ENCODE data around the gene ITM2C. TPM values are rescaled to one million over a fixed set of nuclear protein-coding genes. Genes with fewer than 3 reads are reported as not detected.
A peak's percentile ranks its signal among the peaks of the same experiment; 100 is the strongest.

Gene ITM2C
- total and polyA plus RNA-seq, 2 of the 13 experiments (the other 11 are each of a cell fraction or from before 2014, with no cell fraction given), result 70.5 to 270 TPM

DNA sequence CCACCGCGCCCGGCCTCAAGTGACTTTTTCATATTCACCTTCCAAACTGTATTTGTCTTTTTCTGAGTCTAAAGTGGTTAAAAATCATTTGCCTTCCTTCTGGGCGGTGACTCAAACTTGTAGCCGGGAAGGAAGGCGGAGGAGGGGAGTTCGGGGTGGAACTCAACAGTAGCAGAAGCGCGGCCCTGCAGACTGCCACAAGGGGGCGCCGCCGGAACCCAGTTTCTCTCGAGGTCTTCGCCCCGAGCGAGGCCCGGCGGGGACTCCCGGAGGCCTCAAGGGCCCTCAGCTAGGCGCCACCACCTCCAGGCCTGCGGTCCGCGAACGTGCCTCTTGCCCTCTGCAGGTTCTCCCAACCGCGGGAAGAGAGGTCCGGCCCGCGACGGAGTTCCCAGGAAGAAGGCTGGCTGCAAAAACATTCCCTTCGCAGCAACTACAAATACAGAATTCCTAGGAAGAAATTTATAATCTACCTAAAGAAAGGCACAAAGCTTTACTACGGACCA, 16.8 kb upstream of the ITM2C start (continued):
- TF ChIP-seq, protein P1, sequence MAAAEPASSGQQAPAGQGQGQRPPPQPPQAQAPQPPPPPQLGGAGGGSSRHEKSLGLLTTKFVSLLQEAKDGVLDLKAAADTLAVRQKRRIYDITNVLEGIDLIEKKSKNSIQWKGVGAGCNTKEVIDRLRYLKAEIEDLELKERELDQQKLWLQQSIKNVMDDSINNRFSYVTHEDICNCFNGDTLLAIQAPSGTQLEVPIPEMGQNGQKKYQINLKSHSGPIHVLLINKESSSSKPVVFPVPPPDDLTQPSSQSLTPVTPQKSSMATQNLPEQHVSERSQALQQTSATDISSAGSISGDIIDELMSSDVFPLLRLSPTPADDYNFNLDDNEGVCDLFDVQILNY (CRISPR knock-in tag; conservative IDR thresholded peaks at IDR 0.05), result no peak; the same call in 1 of the 2 replicates
- TF ChIP-seq PHF8 (CRISPR knock-in tag; IDR thresholded peaks at IDR 0.05), result peak; percentile 56
- no peak for TF ChIP-seq SIN3B (IDR thresholded peaks at IDR 0.05; ENCODE audit: low read length)
- TF ChIP-seq ZNF263 (CRISPR knock-in tag; IDR thresholded peaks at IDR 0.05), result 0 out of 2 replicates have a peak, but pooled peaks have one; percentile 35
- TF ChIP-seq ZNF256 (CRISPR knock-in tag; conservative IDR thresholded peaks at IDR 0.05), result no peak; the same call in 1 of the 2 replicates
- TF ChIP-seq JUNB (CRISPR knock-in tag; IDR thresholded peaks at IDR 0.05; ENCODE audit: borderline replicate concordance), result no peak
- TF ChIP-seq NFKBIZ (CRISPR knock-in tag; IDR thresholded peaks at IDR 0.05), result no peak
- peak; percentile 62; the same call in 1 of the 2 replicates for TF ChIP-seq MXD4 (CRISPR knock-in tag; IDR thresholded peaks at IDR 0.05)
- TF ChIP-seq MATR3 (CRISPR knock-in tag; IDR thresholded peaks at IDR 0.05), result no peak
- TF ChIP-seq, protein P2, sequence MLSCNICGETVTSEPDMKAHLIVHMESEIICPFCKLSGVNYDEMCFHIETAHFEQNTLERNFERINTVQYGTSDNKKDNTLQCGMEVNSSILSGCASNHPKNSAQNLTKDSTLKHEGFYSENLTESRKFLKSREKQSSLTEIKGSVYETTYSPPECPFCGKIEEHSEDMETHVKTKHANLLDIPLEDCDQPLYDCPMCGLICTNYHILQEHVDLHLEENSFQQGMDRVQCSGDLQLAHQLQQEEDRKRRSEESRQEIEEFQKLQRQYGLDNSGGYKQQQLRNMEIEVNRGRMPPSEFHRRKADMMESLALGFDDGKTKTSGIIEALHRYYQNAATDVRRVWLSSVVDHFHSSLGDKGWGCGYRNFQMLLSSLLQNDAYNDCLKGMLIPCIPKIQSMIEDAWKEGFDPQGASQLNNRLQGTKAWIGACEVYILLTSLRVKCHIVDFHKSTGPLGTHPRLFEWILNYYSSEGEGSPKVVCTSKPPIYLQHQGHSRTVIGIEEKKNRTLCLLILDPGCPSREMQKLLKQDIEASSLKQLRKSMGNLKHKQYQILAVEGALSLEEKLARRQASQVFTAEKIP (CRISPR knock-in tag; IDR thresholded peaks at IDR 0.05; ENCODE audit: borderline replicate concordance), result no peak
- TF ChIP-seq ZNF766 (CRISPR knock-in tag; IDR thresholded peaks at IDR 0.05; ENCODE audit: borderline replicate concordance), result peak; percentile 79; the same call in 1 of the 2 replicates
- no peak for TF ChIP-seq EHMT2 (IDR thresholded peaks at IDR 0.05; ENCODE audit: borderline replicate concordance, low read depth, low read length)
- TF ChIP-seq ZNF10 (CRISPR knock-in tag; IDR thresholded peaks at IDR 0.05; ENCODE audit: borderline replicate concordance, low read depth), result no peak
- 0 out of 2 replicates have a peak, but pooled peaks have one; percentile 51 for TF ChIP-seq MED13 (CRISPR knock-in tag; IDR thresholded peaks at IDR 0.05)
- no peak for TF ChIP-seq MYNN (CRISPR knock-in tag; IDR thresholded peaks at IDR 0.05; ENCODE audit: low read depth)
- TF ChIP-seq ATF7 (IDR thresholded peaks at IDR 0.05), result no peak
- no peak for TF ChIP-seq ATF7 (CRISPR knock-in tag; IDR thresholded peaks at IDR 0.05)
- TF ChIP-seq, protein P3, sequence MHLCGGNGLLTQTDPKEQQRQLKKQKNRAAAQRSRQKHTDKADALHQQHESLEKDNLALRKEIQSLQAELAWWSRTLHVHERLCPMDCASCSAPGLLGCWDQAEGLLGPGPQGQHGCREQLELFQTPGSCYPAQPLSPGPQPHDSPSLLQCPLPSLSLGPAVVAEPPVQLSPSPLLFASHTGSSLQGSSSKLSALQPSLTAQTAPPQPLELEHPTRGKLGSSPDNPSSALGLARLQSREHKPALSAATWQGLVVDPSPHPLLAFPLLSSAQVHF (CRISPR knock-in tag; IDR thresholded peaks at IDR 0.05), result no peak
- TF ChIP-seq, protein P4, sequence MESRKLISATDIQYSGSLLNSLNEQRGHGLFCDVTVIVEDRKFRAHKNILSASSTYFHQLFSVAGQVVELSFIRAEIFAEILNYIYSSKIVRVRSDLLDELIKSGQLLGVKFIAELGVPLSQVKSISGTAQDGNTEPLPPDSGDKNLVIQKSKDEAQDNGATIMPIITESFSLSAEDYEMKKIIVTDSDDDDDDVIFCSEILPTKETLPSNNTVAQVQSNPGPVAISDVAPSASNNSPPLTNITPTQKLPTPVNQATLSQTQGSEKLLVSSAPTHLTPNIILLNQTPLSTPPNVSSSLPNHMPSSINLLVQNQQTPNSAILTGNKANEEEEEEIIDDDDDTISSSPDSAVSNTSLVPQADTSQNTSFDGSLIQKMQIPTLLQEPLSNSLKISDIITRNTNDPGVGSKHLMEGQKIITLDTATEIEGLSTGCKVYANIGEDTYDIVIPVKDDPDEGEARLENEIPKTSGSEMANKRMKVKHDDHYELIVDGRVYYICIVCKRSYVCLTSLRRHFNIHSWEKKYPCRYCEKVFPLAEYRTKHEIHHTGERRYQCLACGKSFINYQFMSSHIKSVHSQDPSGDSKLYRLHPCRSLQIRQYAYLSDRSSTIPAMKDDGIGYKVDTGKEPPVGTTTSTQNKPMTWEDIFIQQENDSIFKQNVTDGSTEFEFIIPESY (CRISPR knock-in tag; IDR thresholded peaks at IDR 0.05), result peak; percentile 43
- no peak for TF ChIP-seq ZNF282 (IDR thresholded peaks at IDR 0.05; ENCODE audit: partially characterized antibody)
- TF ChIP-seq, protein P5, sequence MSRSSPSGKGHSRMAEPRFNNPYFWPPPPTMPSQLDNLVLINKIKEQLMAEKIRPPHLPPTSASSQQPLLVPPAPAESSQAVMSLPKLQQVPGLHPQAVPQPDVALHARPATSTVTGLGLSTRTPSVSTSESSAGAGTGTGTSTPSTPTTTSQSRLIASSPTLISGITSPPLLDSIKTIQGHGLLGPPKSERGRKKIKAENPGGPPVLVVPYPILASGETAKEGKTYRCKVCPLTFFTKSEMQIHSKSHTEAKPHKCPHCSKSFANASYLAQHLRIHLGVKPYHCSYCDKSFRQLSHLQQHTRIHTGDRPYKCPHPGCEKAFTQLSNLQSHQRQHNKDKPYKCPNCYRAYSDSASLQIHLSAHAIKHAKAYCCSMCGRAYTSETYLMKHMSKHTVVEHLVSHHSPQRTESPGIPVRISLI (CRISPR knock-in tag; IDR thresholded peaks at IDR 0.05; ENCODE audit: borderline replicate concordance), result no peak
- no peak for TF ChIP-seq PHF5A (CRISPR knock-in tag; IDR thresholded peaks at IDR 0.05; ENCODE audit: low read depth, unreplicated experiment)
- TF ChIP-seq POLR2AphosphoS5 (IDR thresholded peaks at IDR 0.05; ENCODE audit: low read depth, low read length), result no peak
- TF ChIP-seq NFYC (CRISPR knock-in tag; IDR thresholded peaks at IDR 0.05), result no peak
- TF ChIP-seq ZNF552 (CRISPR knock-in tag; IDR thresholded peaks at IDR 0.05; ENCODE audit: borderline replicate concordance), result no peak
- no peak for TF ChIP-seq ZNF569 (CRISPR knock-in tag; IDR thresholded peaks at IDR 0.05; ENCODE audit: borderline replicate concordance)
- TF ChIP-seq ZNF17 (CRISPR knock-in tag; IDR thresholded peaks at IDR 0.05), result no peak
